Measurements from ENCODE around the gene CACNB1. TPM values are rescaled to one million over a fixed set of nuclear protein-coding genes. Genes with fewer than 3 reads are reported as not detected.

The CACNB1 gene
- total and polyA plus RNA-seq, 9 donors: 2.6 to 17.7 (median 9.2) TPM

DNA sequence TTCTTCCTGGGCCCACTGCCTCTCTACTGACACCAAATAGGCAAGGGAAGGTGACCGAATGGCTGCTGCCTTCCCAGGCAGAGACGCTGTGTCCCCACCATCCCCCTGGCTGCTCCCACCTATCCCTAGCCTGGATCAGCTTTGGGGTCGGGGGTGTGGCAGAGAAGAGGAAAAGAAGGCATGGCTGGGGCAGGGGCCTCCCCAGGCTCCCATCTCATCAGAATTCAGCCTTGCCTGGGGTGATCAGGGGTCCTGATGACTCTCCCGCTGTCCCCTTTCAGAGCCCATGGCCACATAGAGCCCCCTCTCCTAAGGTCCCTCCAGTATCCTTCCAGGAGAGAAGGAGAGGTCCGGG lies 46.7 kb downstream of the CACNB1 start:
- Histone ChIP-seq H3K27me3 (no peaks in the 10 kb centered on the region), H3K4me1 (ENCODE audit: insufficient read depth) (no peaks in the 10 kb centered on the region), H3K9me3 (no peaks in the 10 kb centered on the region), H3K27ac (peak overlapping the region; percentile 55 to 63), H3K36me3 (no peaks in the 10 kb centered on the region), H3K4me3 (peak overlapping the region; percentile 55)
- WGBS, 3 donors: 34 to 52% (median 50%) methylated on average over 5 of the region's 5 CpGs
- no peak for TF ChIP-seq EP300 (IDR thresholded peaks at IDR 0.05)
- TF ChIP-seq POLR2A (IDR thresholded peaks at IDR 0.05): no peak
- TF ChIP-seq, protein P1, sequence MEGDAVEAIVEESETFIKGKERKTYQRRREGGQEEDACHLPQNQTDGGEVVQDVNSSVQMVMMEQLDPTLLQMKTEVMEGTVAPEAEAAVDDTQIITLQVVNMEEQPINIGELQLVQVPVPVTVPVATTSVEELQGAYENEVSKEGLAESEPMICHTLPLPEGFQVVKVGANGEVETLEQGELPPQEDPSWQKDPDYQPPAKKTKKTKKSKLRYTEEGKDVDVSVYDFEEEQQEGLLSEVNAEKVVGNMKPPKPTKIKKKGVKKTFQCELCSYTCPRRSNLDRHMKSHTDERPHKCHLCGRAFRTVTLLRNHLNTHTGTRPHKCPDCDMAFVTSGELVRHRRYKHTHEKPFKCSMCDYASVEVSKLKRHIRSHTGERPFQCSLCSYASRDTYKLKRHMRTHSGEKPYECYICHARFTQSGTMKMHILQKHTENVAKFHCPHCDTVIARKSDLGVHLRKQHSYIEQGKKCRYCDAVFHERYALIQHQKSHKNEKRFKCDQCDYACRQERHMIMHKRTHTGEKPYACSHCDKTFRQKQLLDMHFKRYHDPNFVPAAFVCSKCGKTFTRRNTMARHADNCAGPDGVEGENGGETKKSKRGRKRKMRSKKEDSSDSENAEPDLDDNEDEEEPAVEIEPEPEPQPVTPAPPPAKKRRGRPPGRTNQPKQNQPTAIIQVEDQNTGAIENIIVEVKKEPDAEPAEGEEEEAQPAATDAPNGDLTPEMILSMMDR (IDR thresholded peaks at IDR 0.05): no peak
- intact Hi-C loops (cut with DNase I): loop anchor here (5.0 to 10.0 kb wide), 7 partner anchors 48 to 396 kb away; partner anchors contain the start of genes LASP1 (in 1 of the 4) and PSMB3 (in 1 of the 4)
- no peak for DNase-seq

DNA sequence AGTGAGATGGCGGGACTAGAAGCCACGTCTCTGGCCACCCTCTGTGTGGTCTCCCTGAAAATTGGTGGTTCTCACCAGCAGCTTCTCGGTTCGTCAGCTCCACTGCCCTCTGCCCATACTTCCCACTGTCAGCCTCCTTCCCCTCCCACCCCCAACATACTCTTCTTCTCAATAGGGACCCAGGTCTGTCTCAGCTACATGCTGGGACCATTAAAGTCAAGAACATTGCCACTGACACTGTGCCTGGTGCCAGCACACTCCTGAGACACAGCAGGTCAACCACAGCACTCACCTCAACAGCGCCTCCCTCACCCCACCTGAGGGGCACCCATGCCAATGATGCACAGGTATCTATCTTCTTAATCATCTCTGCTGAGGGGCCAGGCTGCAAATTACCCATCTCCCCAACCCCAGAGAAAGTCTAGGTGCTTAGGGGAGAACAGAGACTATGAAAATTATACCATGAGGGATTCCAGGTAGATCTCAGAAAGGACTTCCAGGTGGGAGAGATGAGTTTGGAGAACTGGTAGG lies 47.3 kb downstream of the CACNB1 start:
- H3K27ac ChIP-seq: peak overlapping the region in 1 of 2 donors; percentile 55
- H3K27me3 ChIP-seq: no peaks in the 10 kb centered on the region
- intact Hi-C loops (cut with DNase I): loop anchor here (5.0 to 10.0 kb wide), 7 partner anchors 48 to 395 kb away; partner anchors contain the start of genes LASP1 (in 1 of the 4) and PSMB3 (in 1 of the 4)
- H3K4me3 ChIP-seq: no peak overlapping the region
- no peaks in the 10 kb centered on the region for H3K36me3 ChIP-seq
- no peak for TF ChIP-seq EP300 (IDR thresholded peaks at IDR 0.05)
- no peak for DNase-seq
- H3K4me1 ChIP-seq (ENCODE audit: insufficient read depth): no peaks in the 10 kb centered on the region
- 77 to 84% (median 83%) methylated on average over 5 of the region's 5 CpGs for WGBS, 3 donors
- no peaks in the 10 kb centered on the region for H3K9me3 ChIP-seq

DNA sequence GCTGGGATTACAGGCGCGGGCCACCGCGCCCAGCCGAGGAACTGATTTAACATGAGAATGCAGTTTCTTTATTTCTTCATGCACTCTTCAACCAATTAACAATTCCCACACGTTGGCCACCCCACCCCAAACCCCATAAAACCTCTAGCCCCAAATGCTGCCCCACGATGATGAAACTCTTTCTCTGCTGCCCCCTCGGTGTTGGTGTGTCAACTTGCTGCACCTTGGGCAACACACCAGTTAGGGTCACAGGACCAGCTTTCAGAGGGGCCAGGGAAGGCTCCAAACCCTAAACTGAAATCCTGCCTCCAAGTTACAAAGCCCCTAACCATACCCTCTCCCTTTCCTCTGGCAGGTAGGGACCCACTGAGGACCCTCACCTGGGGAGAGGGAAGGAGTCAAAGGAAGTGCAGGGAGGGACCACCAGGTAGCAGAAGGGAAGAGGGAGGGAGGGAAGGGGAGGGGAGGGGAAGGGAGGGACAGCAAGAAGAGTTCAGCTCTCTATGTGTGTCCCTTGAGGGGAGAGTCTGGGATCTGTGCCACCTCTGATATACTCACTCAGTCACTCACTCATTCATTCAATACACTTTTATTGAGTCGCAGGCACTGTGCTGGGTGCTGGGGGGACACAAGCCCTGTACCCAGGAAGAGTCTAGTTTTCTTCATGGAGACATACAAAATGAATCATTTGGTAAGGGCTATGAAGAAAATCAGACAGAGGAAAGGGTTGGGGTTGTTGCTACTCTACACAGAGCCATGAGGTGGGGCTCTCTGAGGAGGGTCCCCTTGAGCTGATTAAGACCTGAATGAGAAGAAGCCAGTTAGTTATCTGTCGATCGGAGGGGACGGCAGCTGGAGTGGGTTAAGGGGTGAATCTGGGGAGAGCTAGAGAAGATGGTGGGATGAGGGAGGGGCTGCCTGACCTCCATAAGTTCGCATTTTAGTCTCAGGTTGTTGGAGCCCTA lies 50.0 kb downstream of the CACNB1 start:
- DNase-seq: no peak
- Histone ChIP-seq H3K9me3 (no peaks in the 10 kb centered on the region), H3K4me1 (ENCODE audit: insufficient read depth) (no peaks in the 10 kb centered on the region), H3K27ac (no peak overlapping the region), H3K27me3 (no peaks in the 10 kb centered on the region), H3K4me3 (no peak overlapping the region), H3K36me3 (no peaks in the 10 kb centered on the region)
- 79 to 83% (median 82%) methylated on average over 13 of the region's 13 CpGs for WGBS, 3 donors
- intact Hi-C loops (cut with DNase I): no loop called here
- TF ChIP-seq, protein P1 (IDR thresholded peaks at IDR 0.05): no peak
- TF ChIP-seq EP300 (IDR thresholded peaks at IDR 0.05): no peak
- TF ChIP-seq POLR2A (IDR thresholded peaks at IDR 0.05): no peak

DNA sequence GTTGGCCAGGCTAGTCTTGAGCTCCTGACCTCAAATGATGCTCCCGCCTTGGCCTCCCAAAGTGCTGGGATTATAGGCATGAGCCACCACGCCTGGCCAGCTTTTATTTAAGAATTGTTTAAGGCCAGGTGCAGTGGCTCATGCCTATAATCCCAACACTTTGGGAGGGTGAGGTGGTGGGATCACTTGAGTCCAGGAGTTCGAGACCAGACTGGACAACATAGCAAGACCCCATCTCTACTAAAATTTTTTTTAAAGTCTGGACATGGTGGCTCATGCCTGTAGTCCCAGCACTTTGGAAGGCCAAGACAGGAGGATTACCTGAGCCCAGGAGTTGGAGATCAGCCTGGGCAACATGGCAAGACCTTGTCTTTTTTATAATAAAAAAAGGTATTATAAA lies 51.2 kb downstream of the CACNB1 start:
- Histone ChIP-seq H3K9me3 (no peaks in the 10 kb centered on the region), H3K36me3 (no peaks in the 10 kb centered on the region), H3K27ac (no peak overlapping the region), H3K27me3 (no peaks in the 10 kb centered on the region), H3K4me1 (ENCODE audit: insufficient read depth) (no peaks in the 10 kb centered on the region), H3K4me3 (no peak overlapping the region)
- 96 to 98% (median 97%) methylated on average over 3 of the region's 3 CpGs for WGBS, 3 donors
- no peak for DNase-seq
- intact Hi-C loops (cut with DNase I): no loop called here
- no peak for TF ChIP-seq EP300 (IDR thresholded peaks at IDR 0.05)
- TF ChIP-seq, protein P1 (IDR thresholded peaks at IDR 0.05): no peak
- no peak for TF ChIP-seq POLR2A (IDR thresholded peaks at IDR 0.05)

All from ovary (tissue), 9 donors.